Measurements from ENCODE around the gene UNCX. TPM values are rescaled to one million over a fixed set of nuclear protein-coding genes. Genes with fewer than 3 reads are reported as not detected.
A peak's percentile ranks its signal among the peaks of the same experiment; 100 is the strongest.

The UNCX gene
- total and polyA plus RNA-seq, 2 experiments from 2014 or later = 6.7 to 11.8 TPM

- TF ChIP-seq, protein P1, sequence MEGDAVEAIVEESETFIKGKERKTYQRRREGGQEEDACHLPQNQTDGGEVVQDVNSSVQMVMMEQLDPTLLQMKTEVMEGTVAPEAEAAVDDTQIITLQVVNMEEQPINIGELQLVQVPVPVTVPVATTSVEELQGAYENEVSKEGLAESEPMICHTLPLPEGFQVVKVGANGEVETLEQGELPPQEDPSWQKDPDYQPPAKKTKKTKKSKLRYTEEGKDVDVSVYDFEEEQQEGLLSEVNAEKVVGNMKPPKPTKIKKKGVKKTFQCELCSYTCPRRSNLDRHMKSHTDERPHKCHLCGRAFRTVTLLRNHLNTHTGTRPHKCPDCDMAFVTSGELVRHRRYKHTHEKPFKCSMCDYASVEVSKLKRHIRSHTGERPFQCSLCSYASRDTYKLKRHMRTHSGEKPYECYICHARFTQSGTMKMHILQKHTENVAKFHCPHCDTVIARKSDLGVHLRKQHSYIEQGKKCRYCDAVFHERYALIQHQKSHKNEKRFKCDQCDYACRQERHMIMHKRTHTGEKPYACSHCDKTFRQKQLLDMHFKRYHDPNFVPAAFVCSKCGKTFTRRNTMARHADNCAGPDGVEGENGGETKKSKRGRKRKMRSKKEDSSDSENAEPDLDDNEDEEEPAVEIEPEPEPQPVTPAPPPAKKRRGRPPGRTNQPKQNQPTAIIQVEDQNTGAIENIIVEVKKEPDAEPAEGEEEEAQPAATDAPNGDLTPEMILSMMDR (IDR thresholded peaks at IDR 0.05; ENCODE audit: low read depth, low read length) = no peak
- Histone ChIP-seq H3K9me3 (ENCODE audit: low read depth) (no peaks in the 10 kb centered on the region), H3K4me3 (no peak overlapping the region), H3K4me1 (ENCODE audit: low read depth) (no peaks in the 10 kb centered on the region), H3K27me3 (peaks cover 98% of the 10 kb centered on the region), H3K36me3 (no peaks in the 10 kb centered on the region), H3K27ac (no peak overlapping the region)
- no peak for DNase-seq (ENCODE audit: low read depth in 1 of 2, low spot score in 1 of 2)
These were observed 5.4 kb upstream of the UNCX start for GRCh38 chr7:1227071-1227804.

DNA sequence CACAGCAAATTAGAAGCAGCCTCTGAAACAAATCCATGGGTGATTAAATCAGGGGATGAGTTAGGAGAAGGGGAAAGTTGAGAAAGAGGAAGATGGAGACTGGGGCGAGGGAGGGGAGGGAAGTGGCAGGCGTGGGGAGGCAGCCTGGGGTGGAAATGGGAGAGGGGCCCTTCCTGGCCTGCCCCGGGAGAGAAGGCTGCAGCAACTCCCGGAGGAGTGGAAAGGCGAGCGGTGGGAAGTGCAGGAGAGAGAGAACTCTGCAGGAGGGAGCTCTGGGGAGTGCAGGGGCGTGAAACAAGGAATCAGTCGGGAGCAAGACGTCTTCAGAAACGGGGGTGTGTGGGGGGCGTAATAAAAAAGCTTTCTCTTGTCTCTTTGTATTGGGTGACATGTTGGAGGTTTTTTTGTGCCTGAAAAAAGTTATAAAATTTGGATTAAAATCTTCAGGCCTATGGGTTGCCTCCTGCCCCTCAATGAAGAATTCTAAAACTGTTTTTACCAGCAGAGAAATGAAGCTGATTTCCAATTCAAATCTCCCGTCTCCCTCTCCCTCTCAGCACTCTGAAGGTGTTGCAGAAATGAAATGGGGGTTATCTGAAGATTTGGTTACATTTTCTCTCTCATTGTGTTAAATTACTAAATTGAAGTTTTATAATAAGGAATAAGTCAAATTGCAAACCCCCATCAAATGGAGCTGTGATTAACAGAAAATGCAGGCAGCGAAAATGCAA is 4.7 kb upstream of the UNCX start:
- Histone ChIP-seq H3K4me1 (ENCODE audit: low read depth) (no peaks in the 10 kb centered on the region), H3K27me3 (peaks cover 100% of the 10 kb centered on the region), H3K36me3 (no peaks in the 10 kb centered on the region), H3K9me3 (ENCODE audit: low read depth) (no peaks in the 10 kb centered on the region), H3K4me3 (no peak overlapping the region), H3K27ac (no peak overlapping the region)
- no peak for DNase-seq (ENCODE audit: low read depth in 1 of 2, low spot score in 1 of 2)
- TF ChIP-seq, protein P1 (IDR thresholded peaks at IDR 0.05; ENCODE audit: low read depth, low read length) = no peak

- Histone ChIP-seq H3K4me1 (ENCODE audit: low read depth) (no peaks in the 10 kb centered on the region), H3K27ac (no peak overlapping the region), H3K36me3 (no peaks in the 10 kb centered on the region), H3K27me3 (peaks cover 100% of the 10 kb centered on the region), H3K9me3 (ENCODE audit: low read depth) (no peaks in the 10 kb centered on the region), H3K4me3 (no peak overlapping the region)
- peak in 1 of 2 donors; percentile 0 for DNase-seq (ENCODE audit: low read depth in 1 of 2, low spot score in 1 of 2)
- TF ChIP-seq, protein P1 (IDR thresholded peaks at IDR 0.05; ENCODE audit: low read depth, low read length) = no peak
These were observed 4.0 kb upstream of the UNCX start for GRCh38 chr7:1228545-1229201.

DNA sequence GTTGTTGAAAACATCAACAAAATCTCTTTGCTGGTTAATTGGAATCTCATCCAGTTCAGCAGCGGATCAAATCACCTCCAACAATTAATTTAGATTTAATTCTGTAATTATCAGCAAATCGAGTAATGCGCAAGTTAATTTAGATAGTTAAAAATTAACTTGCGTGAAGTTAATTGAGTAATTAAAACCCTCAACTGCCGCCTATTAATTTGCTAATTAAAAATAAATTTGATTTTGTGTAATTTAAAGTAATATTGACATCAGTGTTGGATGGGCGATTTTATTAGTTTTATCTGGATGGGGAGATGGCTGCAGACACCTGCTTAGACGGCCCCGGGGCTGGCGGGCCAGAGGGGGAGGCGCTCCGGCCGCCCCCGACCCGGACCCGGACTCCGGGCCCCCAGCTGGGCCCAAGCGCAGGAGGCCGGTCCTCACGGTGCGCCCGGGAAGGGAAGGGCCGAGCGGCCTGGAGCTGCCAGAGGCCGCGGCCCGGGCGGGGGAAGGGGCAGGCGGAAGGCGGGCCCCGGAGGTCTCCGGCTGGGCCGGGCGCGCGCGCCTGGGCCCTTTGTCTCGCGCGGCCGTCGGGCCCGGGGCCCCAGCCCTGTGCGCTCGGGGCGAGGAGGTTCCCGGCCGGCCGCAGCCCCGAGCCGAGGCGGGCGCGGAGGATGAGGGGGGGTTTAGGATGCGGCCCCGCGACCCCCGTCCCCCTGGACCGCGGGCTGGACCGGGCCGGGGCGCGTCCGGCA is 3.3 kb upstream of the UNCX start:
- H3K27ac ChIP-seq = no peak overlapping the region
- peak in 1 of 2 donors; percentile 29 for DNase-seq (ENCODE audit: low read depth in 1 of 2, low spot score in 1 of 2)

More for the DNA sequence above, 3.3 kb upstream of the UNCX start:
- Histone ChIP-seq H3K36me3 (no peaks in the 10 kb centered on the region), H3K4me1 (ENCODE audit: low read depth) (no peaks in the 10 kb centered on the region), H3K9me3 (ENCODE audit: low read depth) (no peaks in the 10 kb centered on the region), H3K27me3 (peaks cover 100% of the 10 kb centered on the region), H3K4me3 (no peak overlapping the region)
- TF ChIP-seq, protein P1 (IDR thresholded peaks at IDR 0.05; ENCODE audit: low read depth, low read length) = no peak

Measured in cardiac muscle cell (in vitro differentiated cells and primary cell).